MCF 10A (cell line): Measurements from ENCODE around the gene C20orf204. TPM values are rescaled to one million over a fixed set of nuclear protein-coding genes. Genes with fewer than 3 reads are reported as not detected.

Experiments
- BruUV-seq: library from RNA; stranded (reverse); fragments of 400-500 nt; replicated peaks from 2 replicates; lab custom pipeline; 2021; lab: Mats Ljungman, UMichigan
- CTCF ChIA-PET: fragments of 300-600 bp; sonication (Branson Sonifier 250); formaldehyde crosslinking; extraction: SDS; loops from one replicate; lab custom pipeline; 2021; ENCODE audit warnings: antibody characterized with exemption, inconsistent platforms; lab: Yijun Ruan, JAX
- POLR2A ChIA-PET: fragments of 300-600, 350-650 bp; sonication (Branson Sonifier 250); formaldehyde crosslinking; extraction: SDS; loops from one replicate; lab custom pipeline; 2020; ENCODE audit warnings: antibody characterized with exemption, inconsistent platforms; lab: Yijun Ruan, JAX
- DNase-seq: peaks from one replicate; pipeline ENCODE4 v3.0.0-alpha.2; 2018; ENCODE audit not compliant: unreplicated experiment
- H3K27ac Mint-ChIP-seq: one replicate; pipeline ENCODE4 v1.8.0; 2022; ENCODE audit warnings: mild to moderate bottlenecking, low read depth, mixed read lengths; ENCODE audit not compliant: unreplicated experiment
- H3K27me3 Mint-ChIP-seq: one replicate; pipeline ENCODE4 v1.8.0; 2022; ENCODE audit warnings: mixed read lengths; ENCODE audit not compliant: insufficient read depth, unreplicated experiment
- H3K36me3 Mint-ChIP-seq: one replicate; pipeline ENCODE4 v1.8.0; 2022; ENCODE audit warnings: mild to moderate bottlenecking, moderate library complexity, mixed read lengths; ENCODE audit not compliant: insufficient read depth, unreplicated experiment
- H3K4me1 Mint-ChIP-seq: one replicate; pipeline ENCODE4 v1.8.0; 2022; ENCODE audit warnings: mixed read lengths; ENCODE audit not compliant: insufficient read depth, unreplicated experiment
- H3K4me3 Mint-ChIP-seq: one replicate; pipeline ENCODE4 v1.8.0; 2022; ENCODE audit warnings: mild to moderate bottlenecking, moderate library complexity, mixed read lengths; ENCODE audit not compliant: unreplicated experiment
- H3K9me3 Mint-ChIP-seq: one replicate; pipeline ENCODE4 v1.8.0; 2022; ENCODE audit warnings: mixed read lengths; ENCODE audit not compliant: unreplicated experiment
- intact Hi-C: fragments of 100-400 bp; cut with micrococcal nuclease; formaldehyde crosslinking; loops from 2 replicates; pipeline ENCODE4 v1.14.1; 2022
- total RNA-seq: library from RNA; stranded (reverse); gene quantifications from 2 replicates; pipeline ENCODE4 v1.2.3, GENCODE V29; 2022
- TF ChIP-seq, protein P1 (sequence below): fragments of 200-600 bp; IDR thresholded peaks from one replicate; pipeline ENCODE4 v1.8.0; 2022; ENCODE audit warnings: antibody characterized with exemption, mild to moderate bottlenecking; ENCODE audit not compliant: unreplicated experiment

C20orf204 gene
- total RNA-seq, 1 experiment from 2014 or later: 1.1 TPM

DNA sequence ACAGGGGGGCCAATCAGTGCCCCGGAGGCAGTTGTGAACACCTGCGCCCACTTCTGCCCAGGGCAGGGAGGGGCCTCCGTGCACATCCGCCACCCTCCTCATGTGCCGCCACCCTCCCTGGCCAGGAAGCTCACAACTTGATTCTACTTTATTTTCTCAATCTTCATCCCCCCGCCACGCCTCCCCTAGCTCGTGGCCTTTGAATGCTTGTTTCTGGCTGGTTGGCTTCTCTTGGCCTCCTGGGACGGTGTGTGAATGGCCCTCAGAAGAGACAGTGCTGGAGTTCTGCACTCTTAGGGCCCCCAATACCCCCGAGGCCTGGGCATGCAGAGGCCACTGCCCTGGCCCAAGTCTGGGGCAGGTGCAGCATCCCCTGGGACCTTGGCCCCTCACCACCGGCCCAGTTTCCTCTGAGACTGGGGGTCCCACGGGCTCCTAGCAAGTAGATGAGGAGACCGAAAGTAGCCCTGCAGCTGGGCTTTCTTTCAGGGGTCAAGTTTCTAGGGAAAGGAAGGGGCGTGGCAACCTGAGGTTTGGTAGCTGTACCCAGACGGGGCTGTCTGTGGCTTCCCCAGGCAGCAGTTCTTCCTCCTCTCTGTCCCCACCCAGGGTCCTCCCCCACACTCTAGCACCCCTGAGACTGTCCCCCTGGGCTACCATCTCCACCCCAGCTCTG is 42.0 kb downstream of the C20orf204 start:
- intact Hi-C loops: no loop called here

DNA sequence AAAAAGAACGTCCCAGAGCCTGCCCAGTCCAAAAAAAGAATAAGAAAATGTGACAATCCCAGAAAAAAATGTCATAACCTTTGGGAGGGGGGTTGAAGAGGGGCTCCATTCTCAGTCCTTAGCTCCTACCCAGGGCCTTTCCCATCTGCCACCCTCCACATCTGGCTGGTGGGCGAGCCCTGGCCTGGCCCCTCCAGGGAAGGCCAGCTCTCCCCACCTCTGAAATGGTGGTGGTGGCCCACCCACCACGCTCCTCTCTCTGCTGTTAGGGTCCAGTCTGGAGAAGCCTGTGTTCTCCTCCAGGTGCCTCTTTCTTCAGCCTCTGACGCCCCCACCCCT is 42.9 kb downstream of the C20orf204 start:
- no TSS peak for BruUV-seq
- TF ChIP-seq, protein P1, sequence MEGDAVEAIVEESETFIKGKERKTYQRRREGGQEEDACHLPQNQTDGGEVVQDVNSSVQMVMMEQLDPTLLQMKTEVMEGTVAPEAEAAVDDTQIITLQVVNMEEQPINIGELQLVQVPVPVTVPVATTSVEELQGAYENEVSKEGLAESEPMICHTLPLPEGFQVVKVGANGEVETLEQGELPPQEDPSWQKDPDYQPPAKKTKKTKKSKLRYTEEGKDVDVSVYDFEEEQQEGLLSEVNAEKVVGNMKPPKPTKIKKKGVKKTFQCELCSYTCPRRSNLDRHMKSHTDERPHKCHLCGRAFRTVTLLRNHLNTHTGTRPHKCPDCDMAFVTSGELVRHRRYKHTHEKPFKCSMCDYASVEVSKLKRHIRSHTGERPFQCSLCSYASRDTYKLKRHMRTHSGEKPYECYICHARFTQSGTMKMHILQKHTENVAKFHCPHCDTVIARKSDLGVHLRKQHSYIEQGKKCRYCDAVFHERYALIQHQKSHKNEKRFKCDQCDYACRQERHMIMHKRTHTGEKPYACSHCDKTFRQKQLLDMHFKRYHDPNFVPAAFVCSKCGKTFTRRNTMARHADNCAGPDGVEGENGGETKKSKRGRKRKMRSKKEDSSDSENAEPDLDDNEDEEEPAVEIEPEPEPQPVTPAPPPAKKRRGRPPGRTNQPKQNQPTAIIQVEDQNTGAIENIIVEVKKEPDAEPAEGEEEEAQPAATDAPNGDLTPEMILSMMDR: no peak
- peaks cover 6% of the 10 kb centered on the region for H3K36me3 Mint-ChIP-seq

More for the DNA sequence above, 42.0 kb downstream of the C20orf204 start:
- DNase-seq: no peak
- ChIA-PET POLR2A (interaction anchor here (0.5 to 2.0 kb wide), 3 partner anchors 13 to 214 kb away, joined by 3 to 10 read pairs (median 8); partner anchors contain the start of gene TCEA2), CTCF (interaction anchor here (4.5 kb wide), 1 partner anchor 8 kb away, joined by 25 read pairs; no protein-coding TSS in a partner anchor)
- Mint-ChIP-seq H3K36me3 (peaks cover under 1% of the 10 kb centered on the region), H3K9me3 (no peaks in the 10 kb centered on the region), H3K27me3 (no peaks in the 10 kb centered on the region), H3K4me1 (peaks cover 8% of the 10 kb centered on the region), H3K4me3 (no peak overlapping the region), H3K27ac (no peak overlapping the region)
- TF ChIP-seq, protein P1: no peak
- no TSS peak for BruUV-seq

GRCh38 chr20:64079273-64080012 is 43.5 kb downstream of the C20orf204 start, which contains the start of gene RGS19:
TSS of gene RGS19 (minus strand) at chr20:64079518. CDS start at chr20:64076886, 2,632 bp downstream.
- peak within 1 kb of the TSS; percentile 83 for H3K27ac Mint-ChIP-seq
- POLR2A ChIA-PET: interaction anchor here (0.6 to 2.0 kb wide), 10 partner anchors 14 to 806 kb away, joined by 3 to 10 read pairs (median 4); partner anchors contain the start of genes ARFGAP1, SAMD10 and TCEA2

More for the DNA sequence above, 42.9 kb downstream of the C20orf204 start:
- intact Hi-C loops: no loop called here
- ChIA-PET CTCF (interaction anchor here (0.6 to 8.9 kb wide), 4 partner anchors 9 to 207 kb away, joined by 5 to 93 read pairs (median 16); no protein-coding TSS in a partner anchor), POLR2A (interaction anchor here (0.6 to 2.0 kb wide), 6 partner anchors 13 to 54 kb away, joined by 3 to 10 read pairs (median 4); partner anchors contain the start of gene TCEA2)
- Mint-ChIP-seq H3K4me1 (peaks cover 8% of the 10 kb centered on the region), H3K4me3 (peak overlapping the region; percentile 73), H3K27ac (peak overlapping the region; percentile 83), H3K9me3 (no peaks in the 10 kb centered on the region), H3K27me3 (no peaks in the 10 kb centered on the region)
- no peak for DNase-seq

More at GRCh38 chr20:64079273-64080012, 43.5 kb downstream of the C20orf204 start, which contains the start of gene RGS19:
- intact Hi-C loops: no loop called here
- Mint-ChIP-seq H3K9me3 (no peaks in the 10 kb centered on the region), H3K4me3 (peak within 1 kb of the TSS; percentile 73), H3K27me3 (no peaks in the 10 kb centered on the region), H3K36me3 (peaks cover 6% of the 10 kb centered on the region), H3K4me1 (peaks cover 8% of the 10 kb centered on the region)
- TF ChIP-seq, protein P1: no peak
- CTCF ChIA-PET: interaction anchor here (0.5 to 8.9 kb wide), 5 partner anchors 10 to 1574 kb away, joined by 3 to 93 read pairs (median 6); no protein-coding TSS in a partner anchor
- peak; percentile 47 for DNase-seq
- BruUV-seq: no TSS peak
